Common myeloid progenitor, CD34-positive (primary cell): Measurements from ENCODE around the gene CHPF2.

Experiments
- CTCF ChIA-PET: fragments of 350-600 bp; sonication (Branson Sonifier 250); formaldehyde crosslinking; loops from one replicate; lab custom pipeline; 2021; ENCODE audit warnings: antibody characterized with exemption; lab: Charles Lee
- POLR2A ChIA-PET: fragments of 350-600 bp; sonication (Branson Sonifier 250); formaldehyde crosslinking; loops from one replicate; lab custom pipeline; 2021; ENCODE audit warnings: antibody characterized with exemption; lab: Charles Lee
- DNase-seq, 3 donors: peaks; one replicate each; pipeline versions ENCODE4 v3.0.0 to v3.0.0-alpha.2; 2013
- H3K27ac ChIP-seq, 2 experiments: 1 replicate in 1 of 2; 2 replicates in 1 of 2; pipeline ENCODE4 v1.7.0; 2013; ENCODE audit warnings: inconsistent platforms in 2 of 2, low read length in 2 of 2, mild to moderate bottlenecking in 2 of 2, low read depth in 1 of 2, moderate library complexity in 1 of 2; ENCODE audit not compliant: severe bottlenecking in 2 of 2, insufficient read depth in 1 of 2, poor library complexity in 1 of 2
- H3K27me3 ChIP-seq, 5 experiments: replicated peaks in 2 of 5; 1 replicate in 3 of 5; 2 replicates in 2 of 5; pipeline versions ENCODE4 v1.6.1 to v1.7.0; 2013; ENCODE audit warnings: low read length in 4 of 5, mild to moderate bottlenecking in 2 of 5, moderate library complexity in 2 of 5, inconsistent platforms in 1 of 5; ENCODE audit not compliant: insufficient read depth in 5 of 5, control insufficient read depth in 4 of 5
- H3K36me3 ChIP-seq, 4 experiments: 1 replicate in 2 of 4; 2 replicates in 2 of 4; pipeline versions ENCODE4 v1.6.1 to v1.7.0; 2013; ENCODE audit warnings: low read length in 3 of 4, control low read depth in 1 of 4, mild to moderate bottlenecking in 1 of 4; ENCODE audit not compliant: control insufficient read depth in 4 of 4, insufficient read depth in 4 of 4
- H3K4me1 ChIP-seq, 4 experiments: 1 replicate in 3 of 4; 2 replicates in 1 of 4; pipeline versions ENCODE4 v1.6.1 to v1.7.1; 2013; ENCODE audit warnings: low read length in 3 of 4, mild to moderate bottlenecking in 3 of 4, control low read depth in 1 of 4, inconsistent platforms in 1 of 4, moderate library complexity in 1 of 4; ENCODE audit not compliant: control insufficient read depth in 4 of 4, insufficient read depth in 4 of 4; ENCODE audit errors: control extremely low read depth in 1 of 4
- H3K4me3 ChIP-seq, 7 experiments: 1 replicate in 4 of 7; 2 replicates in 3 of 7; pipeline versions ENCODE4 v1.5.1 to v1.7.0; 2013; ENCODE audit warnings: mild to moderate bottlenecking in 7 of 7, low read length in 6 of 7, moderate library complexity in 6 of 7, inconsistent platforms in 2 of 7, low read depth in 2 of 7, control low read depth in 1 of 7; ENCODE audit not compliant: insufficient read depth in 4 of 7, control insufficient read depth in 1 of 7; ENCODE audit errors: extremely low read depth in 1 of 7
- H3K9me3 ChIP-seq, 5 experiments: 1 replicate in 4 of 5; 2 replicates in 1 of 5; pipeline versions ENCODE4 v1.6.1 to v1.7.1; 2013; ENCODE audit warnings: low read length in 4 of 5, mild to moderate bottlenecking in 2 of 5, inconsistent platforms in 1 of 5, low read depth in 1 of 5, moderate library complexity in 1 of 5; ENCODE audit not compliant: control insufficient read depth in 4 of 5, insufficient read depth in 2 of 5; ENCODE audit errors: control extremely low read depth in 1 of 5
- WGBS: methylation state at CpG from one replicate; pipeline ENCODE4 v1.1.5; 2013; ENCODE audit not compliant: insufficient coverage; 5-methylcytosine and 5-hydroxymethylcytosine counted together

CHPF2 gene

DNA sequence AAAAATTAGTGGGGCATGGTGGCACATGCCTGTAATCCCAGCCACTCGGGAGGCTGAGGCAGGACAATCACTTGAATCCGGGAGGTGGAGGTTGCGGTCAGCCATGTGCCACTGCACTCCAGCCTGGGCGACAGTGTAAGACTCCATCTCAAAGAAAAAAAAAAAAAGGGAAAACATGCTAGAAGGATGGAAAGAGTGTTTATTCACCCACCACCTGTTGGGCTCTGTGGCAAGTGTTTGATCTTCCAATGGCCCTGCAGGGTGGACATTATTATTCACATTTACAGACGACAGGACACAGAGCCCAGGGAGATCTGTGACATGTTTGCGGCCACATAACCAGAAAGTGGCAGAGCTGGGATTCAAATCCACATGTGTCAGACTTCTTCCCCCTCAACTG is 49.4 kb downstream of the CHPF2 start:
- 94% methylated on average over 4 of the region's 6 CpGs for WGBS
- ChIA-PET CTCF (interaction anchor here (0.6 to 1.6 kb wide), 3 partner anchors 19 to 33 kb away, joined by 3 read pairs; no protein-coding TSS in a partner anchor), POLR2A (no interaction called here)
- no peak overlapping the region for H3K27ac ChIP-seq
- peaks cover 0 to 3% (median 0%) of the 10 kb centered on the region in 5 experiments for H3K9me3 ChIP-seq
- no peaks in the 10 kb centered on the region for H3K36me3 ChIP-seq
- peaks cover 0 to 7% (median 3%) of the 10 kb centered on the region in 4 experiments for H3K4me1 ChIP-seq
- no peak for DNase-seq
- peaks cover 0 to 5% (median 0%) of the 10 kb centered on the region in 5 experiments for H3K27me3 ChIP-seq
- no peak overlapping the region for H3K4me3 ChIP-seq

DNA sequence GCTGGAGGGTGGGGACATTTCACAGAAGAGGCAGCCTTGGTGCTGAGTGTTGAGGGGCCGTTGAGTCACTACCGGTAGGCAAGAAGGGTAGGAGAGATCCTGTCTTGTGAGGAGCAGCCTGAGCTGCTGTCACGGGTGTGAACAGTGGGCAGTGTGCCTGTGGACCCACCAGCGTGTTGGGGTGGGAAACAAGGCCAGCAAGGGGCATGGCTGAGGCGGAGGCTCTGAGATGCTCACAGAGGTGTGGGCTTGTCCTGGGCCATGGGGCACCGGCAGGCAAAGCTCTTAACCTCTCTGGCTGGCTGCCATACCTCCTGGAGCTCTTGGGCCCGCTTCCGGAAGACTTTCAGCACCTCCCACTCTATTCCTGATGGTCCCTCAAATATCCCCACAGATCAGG is 49.8 kb downstream of the CHPF2 start:
- ChIA-PET CTCF (interaction anchor here (0.6 to 1.6 kb wide), 3 partner anchors 19 to 33 kb away, joined by 3 read pairs; no protein-coding TSS in a partner anchor), POLR2A (no interaction called here)
- peaks cover 0 to 3% (median 1%) of the 10 kb centered on the region in 5 experiments for H3K9me3 ChIP-seq
- peaks cover 0 to 6% (median 3%) of the 10 kb centered on the region in 4 experiments for H3K4me1 ChIP-seq
- peaks cover 0 to 5% (median 0%) of the 10 kb centered on the region in 5 experiments for H3K27me3 ChIP-seq
- no peaks in the 10 kb centered on the region for H3K36me3 ChIP-seq
- H3K4me3 ChIP-seq, result no peak overlapping the region
- no peak for DNase-seq
- WGBS, result 96% methylated on average over 7 of the region's 8 CpGs
- H3K27ac ChIP-seq, result no peak overlapping the region

DNA sequence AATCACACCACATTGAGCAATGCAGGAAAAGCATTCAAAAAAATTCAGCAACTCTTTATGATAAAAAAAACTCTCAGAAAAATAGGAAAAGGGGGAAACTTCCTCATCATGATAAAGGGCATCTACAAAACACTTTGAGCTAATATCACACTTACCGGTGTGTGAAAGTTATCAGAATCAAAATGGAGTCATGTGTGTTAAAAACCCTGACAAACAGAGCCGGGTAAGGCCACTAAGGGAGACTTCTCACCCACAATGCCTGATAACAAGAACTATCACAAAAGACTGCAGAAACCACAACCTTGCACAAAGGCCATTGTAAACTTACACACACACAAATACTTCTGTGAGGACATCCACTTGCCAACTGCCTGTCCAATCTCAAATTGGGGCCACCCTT is 51.0 kb downstream of the CHPF2 start:
- ChIA-PET POLR2A (interaction anchor here (0.7 kb wide), 1 partner anchor 150 kb away, joined by 5 read pairs; no protein-coding TSS in a partner anchor), CTCF (no interaction called here)
- DNase-seq, result no peak
- WGBS, result no CpG with 5 or more reads among the region's 2 CpGs
- no peak overlapping the region for H3K4me3 ChIP-seq
- no peaks in the 10 kb centered on the region for H3K4me1 ChIP-seq
- no peaks in the 10 kb centered on the region for H3K36me3 ChIP-seq
- H3K27ac ChIP-seq, result no peak overlapping the region
- H3K9me3 ChIP-seq, result peaks cover 0 to 3% (median 3%) of the 10 kb centered on the region in 5 experiments
- H3K27me3 ChIP-seq, result peaks cover 0 to 2% (median 0%) of the 10 kb centered on the region in 5 experiments

DNA sequence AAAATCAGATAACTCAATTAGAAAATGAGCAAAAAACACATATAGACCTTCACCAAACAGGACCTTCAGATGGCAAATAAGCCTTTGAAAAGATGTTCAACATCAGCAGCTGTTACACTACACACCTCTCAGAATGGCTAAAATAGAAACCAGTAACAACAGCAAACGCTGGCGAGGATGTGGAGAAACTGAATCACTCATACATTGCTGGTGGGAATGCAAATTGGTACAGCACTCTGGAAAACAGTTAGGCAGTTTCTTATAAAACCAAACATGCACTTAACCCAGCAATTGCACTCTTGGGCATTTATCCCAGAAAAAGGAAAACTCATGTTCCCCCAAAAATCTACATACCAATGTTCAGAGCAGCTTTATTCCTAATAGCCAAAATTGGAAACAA is 53.9 kb downstream of the CHPF2 start:
- CTCF ChIA-PET, result interaction anchor here (0.6 to 1.7 kb wide), 3 partner anchors 16 to 42 kb away, joined by 3 to 4 read pairs (median 4); no protein-coding TSS in a partner anchor
- no CpG with 5 or more reads among the region's 2 CpGs for WGBS
- Histone ChIP-seq H3K36me3 (no peaks in the 10 kb centered on the region), H3K27ac (no peak overlapping the region), H3K4me1 (peaks cover 0 to 5% (median 0%) of the 10 kb centered on the region in 4 experiments), H3K4me3 (no peak overlapping the region), H3K27me3 (peaks cover 0 to 2% (median 0%) of the 10 kb centered on the region in 5 experiments), H3K9me3 (peaks cover 0 to 3% (median 3%) of the 10 kb centered on the region in 5 experiments)
- DNase-seq, result no peak
- POLR2A ChIA-PET, result no interaction called here
